IgD-negative memory B cell (primary cell): ENCODE measurements around the gene ZNF283. TPM values are rescaled to one million over a fixed set of nuclear protein-coding genes. Genes with fewer than 3 reads are reported as not detected.
"Not testable (repeated sequence)": the region's sequence is repeated elsewhere in the genome, so short reads cannot be mapped to it uniquely, and the experiment has no call there.

Experiments used
- H3K27ac Mint-ChIP-seq, 3 donors: one replicate each; pipeline ENCODE4 v1.8.0; 2020 to 2022; ENCODE audit warnings: mild to moderate bottlenecking in 3 of 3, mixed read lengths in 3 of 3, moderate library complexity in 1 of 3
- H3K27me3 Mint-ChIP-seq: one replicate; pipeline ENCODE4 v1.8.0; 2021; ENCODE audit warnings: mixed read lengths
- H3K36me3 Mint-ChIP-seq: one replicate; pipeline ENCODE4 v1.8.0; 2020; ENCODE audit warnings: mild to moderate bottlenecking, mixed read lengths
- H3K4me1 Mint-ChIP-seq, 3 donors: one replicate each; pipeline ENCODE4 v1.8.0; 2020 to 2022; ENCODE audit warnings: mixed read lengths in 3 of 3, mild to moderate bottlenecking in 1 of 3
- H3K4me3 Mint-ChIP-seq, 4 donors: one replicate each; pipeline ENCODE4 v1.8.0; 2020 to 2022; ENCODE audit warnings: mild to moderate bottlenecking in 4 of 4, mixed read lengths in 4 of 4, moderate library complexity in 3 of 4
- H3K9me3 Mint-ChIP-seq, 3 donors: one replicate each; pipeline ENCODE4 v1.8.0; 2020 to 2021; ENCODE audit warnings: mixed read lengths in 3 of 3, mild to moderate bottlenecking in 1 of 3
- polyA plus RNA-seq: library from polyadenylated mRNA; unstranded; fragments of 300-500 nt; fragmentation: Illumina TruSeq; gene quantifications from one replicate; pipeline ENCODE4 v1.2.3, GENCODE V29; 2021

Gene ZNF283
- polyA plus RNA-seq, 1 donor from 2014 or later: 2.6 TPM

DNA sequence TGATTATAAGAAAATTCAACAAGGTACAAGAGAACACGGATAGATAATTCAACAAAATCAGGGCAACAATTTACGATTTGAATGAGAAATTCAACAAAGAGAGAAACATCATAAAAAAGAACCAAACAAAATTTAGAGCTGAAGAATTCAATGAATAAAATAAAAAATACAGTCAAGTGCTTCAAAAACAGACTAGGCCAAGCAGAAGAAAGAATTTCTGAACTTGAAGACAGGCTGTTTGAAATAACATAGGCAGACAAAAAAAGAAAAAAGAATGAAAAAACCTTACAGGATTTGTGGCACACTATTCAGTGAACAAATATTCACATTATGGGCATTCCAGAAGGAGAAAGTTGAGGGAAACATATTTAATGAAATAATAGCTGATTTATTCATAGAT, 31.1 kb downstream of the ZNF283 start:
- H3K27me3 Mint-ChIP-seq: no peaks in the 10 kb centered on the region
- H3K4me3 Mint-ChIP-seq: peak overlapping the region in 1 of 4 donors; percentile 63
- H3K27ac Mint-ChIP-seq: peak overlapping the region in 1 of 3 donors; percentile 5
- peaks cover 13% of the 10 kb centered on the region for H3K36me3 Mint-ChIP-seq
- no peaks in the 10 kb centered on the region for H3K4me1 Mint-ChIP-seq
- H3K9me3 Mint-ChIP-seq: peaks cover 15 to 48% (median 38%) of the 10 kb centered on the region in 3 donors

DNA sequence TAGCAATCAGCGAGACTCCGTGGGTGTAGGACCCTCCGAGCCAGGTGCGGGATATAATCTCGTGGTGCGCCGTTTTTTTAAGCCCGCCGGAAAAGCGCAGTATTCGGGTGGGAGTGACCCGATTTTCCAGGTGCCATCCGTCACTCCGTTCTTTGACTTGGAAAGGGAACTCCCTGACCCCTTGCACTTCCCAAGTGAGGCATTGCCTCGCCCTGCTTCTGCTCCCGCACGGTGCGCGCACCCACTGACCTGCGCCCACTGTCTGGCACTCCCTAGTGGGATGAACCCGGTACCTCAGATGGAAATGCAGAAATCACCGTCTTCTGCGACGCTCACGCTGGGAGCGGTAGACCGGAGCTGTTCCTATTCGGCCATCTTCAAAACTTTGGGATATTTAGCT, 39.8 kb downstream of the ZNF283 start:
- not testable (repeated sequence) for H3K4me1 Mint-ChIP-seq, H3K36me3 Mint-ChIP-seq, H3K4me3 Mint-ChIP-seq, H3K27me3 Mint-ChIP-seq, H3K27ac Mint-ChIP-seq
- H3K9me3 Mint-ChIP-seq: peaks cover 10 to 35% (median 24%) of the 10 kb centered on the region in 3 donors

DNA sequence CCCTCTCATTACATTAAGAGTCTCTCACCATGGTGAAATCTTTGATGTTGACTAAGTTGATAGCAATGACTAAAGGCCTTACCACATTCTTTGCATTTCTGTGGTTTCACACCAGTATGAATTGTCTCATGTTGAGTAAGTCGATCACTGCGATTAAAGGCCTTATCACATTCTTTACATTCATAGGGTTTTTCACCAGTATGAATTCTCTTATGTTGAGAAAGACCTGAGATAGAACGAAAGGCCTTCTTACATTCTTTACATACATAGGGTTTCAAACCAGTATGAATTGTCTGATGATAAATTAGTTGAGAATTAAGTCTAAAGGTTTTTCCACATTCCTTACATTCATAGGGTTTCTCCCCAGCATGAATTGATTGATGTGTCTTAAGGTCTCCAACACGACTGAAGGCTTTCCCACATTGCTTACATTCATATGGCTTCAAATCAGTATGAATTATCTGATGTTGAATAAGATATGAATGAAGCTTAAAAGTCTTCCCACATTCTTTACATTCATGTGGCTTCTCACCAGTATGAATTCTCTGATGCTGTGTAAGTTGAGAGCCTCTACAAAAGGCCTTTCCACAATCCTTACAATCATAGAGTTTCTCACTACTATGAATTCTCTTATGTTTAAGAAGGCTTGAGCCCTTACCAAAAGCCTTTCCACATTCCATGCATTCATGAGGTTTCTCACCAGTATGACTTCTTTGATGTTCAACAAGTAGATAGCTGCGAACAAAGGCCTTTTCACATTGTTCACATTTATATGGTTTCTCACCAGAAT, 45.6 kb downstream of the ZNF283 start:
- Mint-ChIP-seq H3K27ac (no peak overlapping the region), H3K4me3 (no peak overlapping the region), H3K36me3 (peaks cover 11% of the 10 kb centered on the region), H3K27me3 (no peaks in the 10 kb centered on the region), H3K9me3 (peaks cover 21 to 53% (median 48%) of the 10 kb centered on the region in 3 donors), H3K4me1 (no peaks in the 10 kb centered on the region)

DNA sequence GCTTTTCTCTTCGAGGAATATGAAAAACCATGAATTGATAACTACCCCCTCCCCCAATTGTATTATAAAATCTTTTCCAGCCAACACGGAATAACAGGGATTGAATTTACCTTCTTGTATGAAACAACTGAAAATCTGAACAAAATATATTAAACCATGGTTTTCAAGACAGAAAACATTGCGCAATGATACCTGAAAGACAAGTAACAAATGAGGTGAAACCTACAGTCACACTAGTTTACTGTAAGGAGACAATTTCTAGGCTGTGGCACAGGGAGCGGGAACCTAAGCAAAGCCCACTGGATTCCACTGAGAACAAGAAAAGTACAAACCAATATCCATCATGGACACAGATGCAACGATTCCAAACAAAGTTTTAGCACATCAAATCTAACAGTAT, 53.4 kb downstream of the ZNF283 start:
- H3K27me3 Mint-ChIP-seq: no peaks in the 10 kb centered on the region
- no peak overlapping the region for H3K27ac Mint-ChIP-seq
- H3K4me1 Mint-ChIP-seq: no peaks in the 10 kb centered on the region
- peaks cover 24 to 58% (median 48%) of the 10 kb centered on the region in 3 donors for H3K9me3 Mint-ChIP-seq
- H3K4me3 Mint-ChIP-seq: peak overlapping the region in 1 of 4 donors; percentile 37
- H3K36me3 Mint-ChIP-seq: peaks cover 22% of the 10 kb centered on the region

DNA sequence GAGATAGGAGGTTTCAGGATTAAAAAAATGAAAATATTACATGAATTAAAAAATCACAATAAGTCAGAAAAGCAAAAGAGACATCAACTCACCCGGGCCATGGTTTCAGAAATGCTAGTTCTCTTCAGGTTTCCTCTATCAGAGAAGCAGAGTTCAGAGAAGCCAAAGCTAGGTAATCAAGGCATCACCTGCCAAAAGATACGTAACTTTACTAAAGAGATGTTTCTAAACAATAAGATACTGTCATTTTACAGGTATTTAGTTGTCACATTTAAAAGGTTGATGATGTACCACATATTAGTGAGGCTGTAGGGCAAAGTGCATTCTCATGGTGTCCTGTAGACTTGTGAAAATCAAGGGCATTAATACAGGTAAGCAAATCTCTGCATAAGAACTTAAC, 56.7 kb downstream of the ZNF283 start, which contains the start of gene ZNF404:
TSS of gene ZNF404 (minus strand) at position 101 of the 400 bp plus-strand sequence.
- Mint-ChIP-seq H3K27ac (no peak within 1 kb of the TSS), H3K36me3 (peaks cover 16% of the 10 kb centered on the region), H3K4me3 (peak within 1 kb of the TSS in 1 of 4 donors; percentile 5), H3K4me1 (no peaks in the 10 kb centered on the region), H3K27me3 (no peaks in the 10 kb centered on the region), H3K9me3 (peaks cover 22 to 57% (median 52%) of the 10 kb centered on the region in 3 donors)

DNA sequence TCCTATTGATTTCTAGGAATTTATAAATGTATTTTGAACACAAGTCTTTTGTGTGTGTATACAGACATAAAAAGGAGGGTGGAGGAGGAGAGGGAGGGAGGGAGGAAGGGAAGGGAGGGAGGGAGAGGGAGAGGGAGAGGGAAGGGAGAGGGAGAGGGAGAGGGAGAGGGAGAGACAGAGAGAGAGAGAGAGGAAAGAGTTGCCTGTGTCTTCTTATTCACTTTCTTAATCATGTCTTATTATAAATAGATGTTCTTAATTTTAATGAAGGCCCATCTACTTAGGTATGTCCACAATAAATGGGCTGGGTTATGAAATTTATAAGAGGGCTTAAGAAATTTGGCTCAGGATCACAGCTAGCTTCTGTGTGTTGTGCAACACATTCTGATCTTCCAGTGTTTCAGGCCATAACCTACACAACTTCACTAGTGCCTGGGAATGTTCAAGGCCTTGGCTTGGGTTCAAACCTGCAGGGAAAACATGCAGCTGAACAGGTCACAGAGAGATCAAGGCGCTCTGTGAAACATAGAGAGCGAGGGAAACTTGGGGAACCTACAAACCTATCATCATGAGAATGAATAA, 68.7 kb downstream of the ZNF283 start:
- peaks cover 27% of the 10 kb centered on the region for H3K36me3 Mint-ChIP-seq
- H3K9me3 Mint-ChIP-seq: peaks cover 16 to 43% (median 33%) of the 10 kb centered on the region in 3 donors
- no peaks in the 10 kb centered on the region for H3K27me3 Mint-ChIP-seq
- H3K4me3 Mint-ChIP-seq: no peak overlapping the region
- no peak overlapping the region for H3K27ac Mint-ChIP-seq
- H3K4me1 Mint-ChIP-seq: peaks cover 2 to 4% (median 2%) of the 10 kb centered on the region in 3 donors

Other genes with a start within 250 kb of the ZNF283 start
- 1.0 TPM for gene IRGQ, start 231.2 kb upstream of the ZNF283 start, polyA plus RNA-seq
- 9.9 TPM for gene ZNF576, start 230.7 kb upstream of the ZNF283 start, polyA plus RNA-seq
- not detected for gene SRRM5, start 215.2 kb upstream of the ZNF283 start, polyA plus RNA-seq
- 15.4 TPM for gene ZNF428, start 207.7 kb upstream of the ZNF283 start, polyA plus RNA-seq
- not detected for gene CADM4, start 187.5 kb upstream of the ZNF283 start, polyA plus RNA-seq
- 1.3 TPM for gene PLAUR, start 157.2 kb upstream of the ZNF283 start, polyA plus RNA-seq
- gene IRGC, start 111.2 kb upstream of the ZNF283 start, polyA plus RNA-seq: not detected
- gene SMG9, start 72.4 kb upstream of the ZNF283 start, polyA plus RNA-seq: 15.6 TPM
- 87.9 TPM for gene KCNN4, start 46.3 kb upstream of the ZNF283 start, polyA plus RNA-seq
- not detected for gene LYPD5, start 24.9 kb upstream of the ZNF283 start, polyA plus RNA-seq
- 3.1 TPM for gene ZNF404, start 56.6 kb downstream of the ZNF283 start, polyA plus RNA-seq
- 10.7 TPM for gene ZNF45, start 108.0 kb downstream of the ZNF283 start, polyA plus RNA-seq
- 0.98 TPM for gene ZNF221, start 123.9 kb downstream of the ZNF283 start, polyA plus RNA-seq
- 2.3 TPM for gene ZNF155, start 156.9 kb downstream of the ZNF283 start, polyA plus RNA-seq
- gene ZNF230, start 175.6 kb downstream of the ZNF283 start, polyA plus RNA-seq: 4.7 TPM
- gene ZNF222, start 198.1 kb downstream of the ZNF283 start, polyA plus RNA-seq: 6.2 TPM
- gene ZNF223, start 224.7 kb downstream of the ZNF283 start, polyA plus RNA-seq: 1.5 TPM
- 0.69 TPM for gene ZNF284, start 244.8 kb downstream of the ZNF283 start, polyA plus RNA-seq